NCI-H446 treated with DMSO at 0.1 percent for 48 hours (cell line): Measurements from ENCODE around the gene ALDH2.
A peak's percentile ranks its signal among the peaks of the same experiment; 100 is the strongest.
"Not testable (repeated sequence)": the region's sequence is repeated elsewhere in the genome, so short reads cannot be mapped to it uniquely, and the experiment has no call there.

ENCODE experiments used
- DNase-seq: peaks from one replicate; lab custom pipeline; 2025; lab: John Stamatoyannopoulos, UW

ALDH2 gene

DNA sequence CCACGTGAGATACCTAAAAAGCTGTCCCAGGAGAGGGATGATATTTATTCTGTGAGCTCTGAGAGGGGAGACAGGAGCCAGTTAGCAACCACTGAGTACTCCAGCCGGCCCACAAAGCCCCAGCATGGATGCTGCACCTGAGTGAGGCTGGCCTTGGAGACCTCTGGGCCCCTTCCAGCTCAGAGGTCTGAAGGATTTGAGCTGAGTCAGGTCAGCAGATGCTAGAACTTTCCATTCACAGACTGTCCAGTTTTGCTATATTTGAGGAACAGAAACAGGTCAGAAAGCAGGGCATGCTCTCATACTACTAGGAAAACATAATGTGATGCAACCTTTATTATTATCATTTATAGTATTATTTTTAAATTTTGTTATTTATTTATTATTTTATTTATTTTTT is 60.3 kb downstream of the ALDH2 start:
- DNase-seq: no peak

DNA sequence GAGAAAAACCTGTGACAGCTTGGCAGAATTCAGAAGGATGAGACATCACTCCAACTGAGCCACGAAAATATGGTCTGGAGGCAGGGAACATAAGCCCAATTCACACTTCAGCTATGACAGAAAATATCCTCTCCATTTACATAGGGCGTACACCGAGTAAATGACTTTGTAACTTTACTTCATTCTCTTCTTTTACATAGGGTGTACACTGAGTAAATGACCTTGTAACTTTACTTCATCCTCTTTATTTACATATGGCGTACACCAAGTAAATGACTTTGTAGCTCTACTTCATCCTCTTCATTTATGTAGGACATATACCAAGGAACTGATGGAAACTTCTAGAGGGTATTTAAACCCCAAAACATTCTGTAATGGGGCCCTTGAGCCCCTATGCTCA is 61.2 kb downstream of the ALDH2 start:
- no peak for DNase-seq

DNA sequence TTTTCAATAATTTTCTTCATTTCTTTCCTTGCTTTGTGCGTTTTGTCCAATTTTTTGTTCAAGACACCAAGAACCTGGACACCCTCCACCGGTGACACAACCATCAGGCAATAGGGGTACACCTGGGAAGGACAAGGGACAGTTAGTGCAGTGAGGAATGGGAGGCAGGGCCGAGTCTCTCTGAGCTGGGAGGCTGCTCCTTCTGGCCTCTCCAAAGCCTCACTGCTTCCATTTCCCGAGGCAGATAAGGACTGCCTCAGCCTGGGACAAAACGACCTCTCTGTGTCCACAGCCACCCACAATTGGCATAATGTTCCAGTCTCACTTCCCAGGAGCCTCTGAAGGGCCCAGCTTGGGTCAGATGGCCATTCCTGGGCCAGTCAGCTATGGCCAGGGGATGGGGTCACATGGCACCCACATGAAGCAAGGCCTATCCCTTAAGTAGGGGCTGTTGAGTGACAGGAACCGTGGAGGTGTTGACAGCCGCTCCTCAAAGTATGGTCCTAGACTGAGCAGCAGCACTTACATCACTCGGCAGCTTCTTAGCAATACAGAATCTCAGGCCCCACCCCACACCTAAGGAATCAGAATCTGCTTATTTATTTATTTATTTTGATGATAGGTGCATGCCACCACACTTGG is 61.7 kb downstream of the ALDH2 start:
- no peak for DNase-seq

DNA sequence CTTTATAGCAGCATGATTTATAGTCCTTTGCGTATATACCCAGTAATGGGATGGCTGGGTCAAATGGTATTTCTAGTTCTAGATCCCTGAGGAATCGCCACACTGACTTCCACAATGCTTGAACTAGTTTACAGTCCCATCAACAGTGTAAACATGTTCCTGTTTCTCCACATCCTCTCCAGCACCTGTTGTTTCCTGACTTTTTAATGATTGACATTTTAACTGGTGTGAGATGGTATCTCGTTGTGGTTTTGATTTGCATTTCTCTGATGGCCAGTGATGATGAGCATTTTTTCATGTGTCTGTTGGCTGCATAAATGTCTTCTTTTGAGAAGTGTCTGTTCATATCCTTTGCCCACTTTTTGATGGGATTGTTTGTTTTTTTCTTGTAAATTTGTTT is 62.9 kb downstream of the ALDH2 start:
- not testable (repeated sequence) for DNase-seq

DNA sequence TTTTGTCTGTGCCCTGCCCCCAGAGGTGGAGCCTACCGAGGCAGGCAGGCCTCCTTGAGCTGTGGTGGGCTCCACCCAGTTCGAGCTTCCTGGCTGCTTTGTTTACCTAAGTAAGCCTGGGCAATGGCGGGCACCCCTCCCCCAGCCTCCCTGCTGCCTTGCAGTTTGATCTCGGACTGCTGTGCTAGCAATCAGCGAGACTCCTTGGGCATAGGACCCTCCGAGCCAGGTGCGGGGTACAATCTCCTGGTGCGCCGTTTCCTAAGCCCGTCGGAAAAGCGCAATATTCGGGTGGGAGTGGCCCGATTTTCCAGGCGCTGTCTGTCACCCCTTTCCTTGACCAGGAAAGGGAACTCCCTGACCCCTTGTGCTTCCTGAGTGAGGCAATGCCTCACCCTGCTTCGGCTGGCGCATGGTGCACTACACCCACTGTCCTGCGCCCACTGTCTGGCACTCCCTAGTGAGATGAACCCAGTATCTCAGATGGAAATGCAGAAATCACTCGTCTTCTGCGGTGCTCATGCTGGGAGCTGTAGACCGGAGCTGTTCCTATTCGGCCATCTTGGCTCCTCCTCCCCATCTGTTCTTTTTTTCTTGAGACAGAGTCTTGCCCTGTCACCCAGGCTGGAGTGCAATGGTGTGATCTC is 68.1 kb downstream of the ALDH2 start:
- not testable (repeated sequence) for DNase-seq

DNA sequence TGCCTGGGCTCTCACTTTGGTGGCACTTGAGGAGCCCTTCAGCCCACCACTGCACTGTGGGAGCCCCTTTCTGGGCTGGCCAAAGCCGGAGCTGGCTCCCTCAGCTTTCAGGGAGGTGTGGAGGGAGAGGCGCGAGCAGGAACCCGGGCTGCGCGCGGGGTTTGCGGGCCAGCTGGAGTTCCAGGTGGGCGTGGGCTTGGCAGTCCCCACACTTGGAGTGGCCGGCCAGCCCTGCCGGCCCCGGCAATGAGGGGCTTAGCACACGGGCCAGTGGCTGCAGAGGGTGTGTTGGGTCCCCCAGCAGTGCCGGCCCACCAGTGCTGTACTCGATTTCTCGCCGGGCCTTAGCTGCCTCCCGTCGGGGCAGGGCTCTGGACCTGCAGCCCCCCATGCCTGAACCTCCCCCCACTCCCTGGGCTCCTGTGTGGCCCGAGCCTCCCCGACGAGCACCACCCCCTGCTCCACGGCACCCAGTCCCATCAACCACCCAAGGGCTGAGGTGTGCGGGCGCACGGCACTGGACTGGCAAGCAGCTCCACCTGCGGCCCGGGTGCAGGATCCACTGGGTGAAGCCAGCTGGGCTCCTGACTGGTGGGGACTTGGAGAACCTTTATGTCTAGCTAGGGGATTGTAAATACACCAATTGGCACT is 68.9 kb downstream of the ALDH2 start:
- DNase-seq: not testable (repeated sequence)

DNA sequence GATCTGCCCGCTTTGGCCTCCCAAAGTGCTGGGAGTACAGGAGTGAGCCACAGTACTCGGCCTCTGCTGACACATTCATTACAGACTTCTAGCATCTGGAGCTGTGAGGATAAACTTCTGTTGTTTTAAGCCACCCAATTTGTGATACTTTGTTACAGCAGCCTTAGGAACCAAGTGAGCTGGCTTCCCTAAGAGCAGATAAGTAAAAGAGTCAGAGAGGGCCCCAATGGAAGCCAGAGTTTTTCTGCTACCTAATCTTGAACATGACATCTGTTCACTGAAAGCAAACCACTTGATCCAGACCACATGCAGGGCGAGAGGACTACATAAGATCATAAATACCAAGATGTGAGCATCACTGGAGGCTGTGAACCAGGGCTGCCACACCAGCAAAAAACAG is 71.6 kb downstream of the ALDH2 start:
- no peak for DNase-seq

DNA sequence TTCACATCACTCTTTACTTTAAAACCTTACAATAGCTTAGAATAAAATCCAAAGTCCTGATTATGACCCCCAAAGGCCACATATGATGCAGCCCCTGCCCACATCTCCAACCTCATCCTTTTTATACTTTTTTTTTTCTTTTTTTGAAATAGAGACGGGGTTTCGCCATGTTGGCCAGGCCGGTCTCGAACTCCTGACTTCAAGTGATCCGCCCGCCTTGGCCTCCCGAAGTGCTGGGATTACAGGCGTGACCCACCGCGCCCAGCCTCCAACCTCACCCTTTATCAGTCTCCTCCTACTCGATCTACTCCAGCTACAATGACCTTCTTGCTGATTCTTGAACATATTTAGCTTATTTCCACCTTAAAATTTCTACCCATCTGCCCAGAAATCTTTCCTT is 74.1 kb downstream of the ALDH2 start:
- no peak for DNase-seq

DNA sequence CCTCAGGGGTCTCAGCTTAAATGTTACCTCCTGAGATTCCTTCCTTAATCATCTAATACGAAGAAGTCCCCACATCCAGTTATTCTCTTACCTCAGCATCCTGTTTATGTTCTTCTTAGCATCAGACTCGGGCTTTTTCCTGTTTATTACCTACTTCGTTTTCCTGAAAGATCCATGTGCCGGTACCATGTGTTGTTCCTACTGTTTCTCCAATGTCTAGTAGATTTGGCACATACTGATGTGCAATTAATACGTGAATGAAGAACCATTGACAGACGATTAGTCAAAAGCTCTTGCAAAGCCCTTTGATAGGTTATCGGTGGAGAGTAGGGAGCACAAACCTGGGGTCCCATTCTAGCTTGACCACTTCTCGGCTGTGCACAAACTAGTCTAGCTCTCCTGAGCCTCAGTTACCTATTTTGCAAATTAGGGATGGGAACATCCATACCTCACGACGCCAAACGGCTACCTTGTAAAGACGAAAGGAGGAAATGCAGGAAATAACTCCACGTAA is 74.6 kb downstream of the ALDH2 start:
- DNase-seq: no peak

DNA sequence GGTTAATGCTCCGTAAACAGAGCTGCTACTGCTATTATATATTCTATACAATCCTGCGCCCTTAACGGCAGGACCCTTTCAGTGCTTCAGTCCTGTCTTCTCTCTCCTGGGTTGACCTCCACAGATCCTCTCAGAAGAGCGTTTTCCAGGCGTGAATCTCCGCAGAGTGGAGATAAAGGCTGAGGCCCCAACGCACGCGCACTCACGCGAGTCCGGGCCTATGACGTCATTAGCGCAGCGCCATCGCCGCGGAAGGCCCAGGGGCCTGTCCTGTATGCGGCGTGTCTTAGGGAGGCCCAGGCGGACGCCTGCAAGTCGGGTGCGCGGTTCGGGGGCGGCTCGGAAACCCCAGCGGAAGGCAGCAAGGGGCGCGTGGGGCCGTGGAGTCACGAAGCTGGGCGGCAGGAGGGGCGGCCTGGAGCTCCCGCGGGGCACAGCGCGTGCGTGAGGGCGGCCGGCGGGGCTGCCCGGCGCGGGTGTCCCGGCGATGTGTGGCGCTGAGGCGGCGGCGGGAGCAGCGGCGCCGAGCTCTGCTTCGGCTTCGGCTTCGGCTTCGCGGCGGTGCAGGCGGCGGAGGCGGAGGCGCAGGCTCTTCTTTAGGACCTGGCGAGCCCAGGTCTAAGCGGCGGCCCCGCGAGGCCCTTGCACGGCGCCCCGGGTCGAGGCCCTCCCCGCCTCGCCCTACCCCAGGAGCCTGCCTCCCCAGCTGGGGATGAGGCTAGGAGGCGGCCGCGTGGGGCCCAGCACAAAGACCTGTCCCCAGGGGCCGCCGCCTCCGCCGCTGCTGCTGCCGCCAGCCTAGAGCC is 75.2 kb downstream of the ALDH2 start, which contains the start of gene MAPKAPK5:
TSS of gene MAPKAPK5 (plus strand) at position 479 of the 806 bp plus-strand sequence. CDS start 506 bp downstream, outside the sequence.
- peak; percentile 72 for DNase-seq

DNA sequence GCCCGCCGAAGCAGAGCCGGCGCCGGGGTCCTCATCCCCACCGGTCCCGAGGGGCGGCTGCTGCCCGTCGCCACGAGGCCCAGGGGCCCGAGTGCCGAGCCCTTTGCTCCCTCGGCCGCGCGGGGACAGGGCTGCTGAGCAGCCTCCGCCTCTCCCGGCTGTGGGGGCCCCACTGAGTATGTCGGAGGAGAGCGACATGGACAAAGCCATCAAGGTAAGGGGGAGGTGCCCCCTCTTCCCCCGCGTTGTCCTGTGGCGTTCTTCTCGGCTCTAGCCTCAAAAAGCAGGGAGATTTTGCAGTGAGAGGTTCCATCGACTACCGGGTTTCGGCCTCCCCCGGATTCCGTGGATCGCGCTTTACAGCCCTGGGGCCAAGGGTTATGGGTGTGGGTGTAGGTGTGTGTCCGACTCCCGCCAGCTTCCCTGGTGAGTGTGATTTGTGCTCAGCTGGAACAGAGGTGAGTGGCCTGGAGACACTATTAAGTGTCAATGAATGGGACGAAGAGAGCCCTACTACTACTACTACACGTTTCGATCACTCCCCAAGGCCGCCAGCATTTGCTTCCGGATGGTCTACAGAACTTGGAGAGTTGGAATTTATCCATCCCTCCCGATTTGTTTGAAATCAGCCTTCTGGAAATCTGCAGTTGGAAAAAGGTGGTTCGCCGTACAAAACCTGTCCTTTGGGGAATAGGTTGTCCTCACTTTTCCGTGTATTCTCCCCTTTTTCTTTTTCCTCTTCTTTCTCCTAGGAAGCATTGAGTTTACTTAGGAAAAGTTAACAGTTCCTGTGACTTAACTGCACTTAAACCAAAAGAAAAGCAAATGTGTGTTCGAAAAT is 76.0 kb downstream of the ALDH2 start:
- DNase-seq: no peak

DNA sequence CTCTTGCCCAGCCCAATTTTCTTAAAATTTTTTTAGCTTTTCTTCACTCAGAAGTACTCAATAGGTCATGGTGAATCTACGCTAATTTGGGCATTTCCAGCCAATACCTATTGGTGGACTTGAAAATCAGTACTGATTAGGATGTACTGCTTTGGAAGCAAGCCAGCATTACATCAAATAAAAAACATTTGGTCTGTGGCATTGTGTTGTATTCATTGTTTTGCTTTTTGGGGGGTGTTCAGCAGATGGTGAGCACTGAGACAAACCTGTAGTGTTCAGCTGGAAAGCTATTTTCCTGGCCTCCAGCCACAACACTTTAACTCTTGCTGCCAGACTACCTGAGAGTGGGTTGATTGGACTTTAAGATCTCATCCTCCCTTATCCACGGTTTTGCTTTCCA is 79.3 kb downstream of the ALDH2 start:
- DNase-seq: no peak

DNA sequence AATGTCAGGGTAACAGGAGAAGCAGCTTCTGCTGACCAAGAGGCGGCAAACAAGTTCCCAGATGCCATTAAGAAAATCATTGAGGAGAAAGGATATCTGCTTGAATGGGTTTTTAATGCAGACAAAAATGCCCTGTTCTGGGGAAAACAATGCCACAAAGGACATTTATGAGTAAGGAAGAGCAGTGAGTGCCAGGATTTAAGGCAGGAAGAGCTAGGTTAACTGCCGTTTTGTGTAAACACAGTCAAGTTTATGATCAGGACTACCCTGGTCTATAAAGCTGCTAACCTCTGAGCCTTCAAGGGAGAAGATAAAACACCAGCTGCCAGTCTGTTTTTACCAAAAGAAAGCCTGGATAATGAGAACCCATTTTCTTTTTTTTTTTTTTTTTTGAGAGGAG is 83.8 kb downstream of the ALDH2 start:
- DNase-seq: no peak

DNA sequence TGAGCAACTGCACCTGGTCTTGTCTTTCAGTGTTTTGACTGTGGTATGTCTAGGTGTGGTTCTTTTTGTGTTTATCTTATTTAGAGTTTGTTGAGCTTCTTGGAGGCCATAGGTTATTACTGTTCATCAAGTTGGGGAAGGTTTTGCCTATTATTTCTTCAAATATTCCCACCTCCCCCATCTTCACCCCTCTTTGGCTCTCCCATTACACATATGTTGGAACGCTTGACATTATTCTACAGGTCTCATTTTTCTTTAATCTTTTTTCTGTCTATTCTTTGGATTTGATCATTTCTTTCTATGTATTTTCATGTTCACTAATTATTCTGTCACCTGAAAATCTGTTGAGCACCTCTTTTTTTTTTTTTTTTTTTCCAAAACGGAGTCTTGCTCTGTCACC is 91.5 kb downstream of the ALDH2 start:
- DNase-seq: no peak

DNA sequence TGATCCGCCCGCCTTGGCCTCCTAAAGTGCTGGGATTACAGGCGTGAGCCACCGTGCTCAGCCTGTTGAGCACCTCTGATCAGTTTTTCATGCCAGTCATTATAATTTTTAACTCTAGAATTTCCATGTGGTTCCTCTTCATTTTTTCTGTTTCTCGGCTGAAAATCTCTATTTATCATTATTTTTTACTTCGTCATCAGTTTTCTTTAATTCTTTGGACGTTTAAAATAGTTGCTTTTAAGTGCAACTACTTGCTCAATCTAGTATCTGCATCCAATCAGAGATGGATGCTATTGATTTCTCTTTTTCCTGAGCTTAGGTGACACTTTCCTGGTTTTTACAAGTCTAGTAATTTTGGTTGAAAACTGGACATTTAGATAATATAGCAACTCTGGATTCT is 92.0 kb downstream of the ALDH2 start:
- no peak for DNase-seq

DNA sequence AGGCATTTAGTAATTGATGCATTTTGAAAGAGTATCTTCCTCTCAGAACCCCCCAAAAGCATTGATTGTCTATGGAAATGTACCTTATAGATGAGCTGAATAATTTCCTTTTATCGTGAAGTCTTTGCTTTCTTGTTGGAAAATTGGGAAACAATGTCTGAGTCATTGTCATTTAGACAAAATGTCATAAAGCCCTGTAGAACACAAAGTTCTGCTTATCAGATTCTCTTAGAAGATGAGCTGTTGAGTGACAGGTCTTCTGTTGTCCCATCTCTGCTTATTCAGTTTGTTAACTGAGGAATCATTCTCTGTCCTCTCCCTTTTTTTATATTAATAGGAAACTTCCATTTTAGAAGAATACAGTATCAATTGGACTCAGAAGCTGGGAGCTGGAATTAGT is 98.2 kb downstream of the ALDH2 start:
- no peak for DNase-seq
